ENCODE data around the gene GTPBP10. TPM values are rescaled to one million over a fixed set of nuclear protein-coding genes. Genes with fewer than 3 reads are reported as not detected.
"Not testable (repeated sequence)": the region's sequence is repeated elsewhere in the genome, so short reads cannot be mapped to it uniquely, and the experiment has no call there.

Gene GTPBP10
- total RNA-seq, 2 donors from 2014 or later = 7.1 to 7.5 TPM

DNA sequence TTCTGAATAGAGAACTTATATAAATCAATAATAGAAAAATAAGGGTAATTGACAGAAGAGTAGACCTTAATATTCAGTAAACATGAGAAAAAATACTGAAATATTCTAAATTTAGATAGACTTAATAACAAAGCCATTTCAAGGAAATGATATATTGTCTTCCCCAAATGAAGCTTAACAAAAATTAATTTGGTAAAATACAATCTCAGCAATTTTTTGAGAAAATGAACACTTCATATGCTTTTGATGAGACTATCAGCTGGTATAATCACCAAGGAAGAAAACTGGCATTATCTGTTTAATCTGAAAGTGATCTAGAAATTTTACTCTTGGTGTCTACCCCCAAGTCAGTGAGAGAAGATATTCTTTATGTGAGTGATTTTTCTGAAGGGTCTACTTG is 23.7 kb upstream of the GTPBP10 start:
- Histone ChIP-seq H3K27ac (no peak overlapping the region), H3K9me3 (no peaks in the 10 kb centered on the region), H3K36me3 (no peaks in the 10 kb centered on the region), H3K4me1 (peaks cover 0 to 9% of the 10 kb centered on the region in 2 donors), H3K27me3 (peaks cover 0 to 2% of the 10 kb centered on the region in 2 donors), H3K4me3 (no peak overlapping the region)
- TF ChIP-seq, protein P1, sequence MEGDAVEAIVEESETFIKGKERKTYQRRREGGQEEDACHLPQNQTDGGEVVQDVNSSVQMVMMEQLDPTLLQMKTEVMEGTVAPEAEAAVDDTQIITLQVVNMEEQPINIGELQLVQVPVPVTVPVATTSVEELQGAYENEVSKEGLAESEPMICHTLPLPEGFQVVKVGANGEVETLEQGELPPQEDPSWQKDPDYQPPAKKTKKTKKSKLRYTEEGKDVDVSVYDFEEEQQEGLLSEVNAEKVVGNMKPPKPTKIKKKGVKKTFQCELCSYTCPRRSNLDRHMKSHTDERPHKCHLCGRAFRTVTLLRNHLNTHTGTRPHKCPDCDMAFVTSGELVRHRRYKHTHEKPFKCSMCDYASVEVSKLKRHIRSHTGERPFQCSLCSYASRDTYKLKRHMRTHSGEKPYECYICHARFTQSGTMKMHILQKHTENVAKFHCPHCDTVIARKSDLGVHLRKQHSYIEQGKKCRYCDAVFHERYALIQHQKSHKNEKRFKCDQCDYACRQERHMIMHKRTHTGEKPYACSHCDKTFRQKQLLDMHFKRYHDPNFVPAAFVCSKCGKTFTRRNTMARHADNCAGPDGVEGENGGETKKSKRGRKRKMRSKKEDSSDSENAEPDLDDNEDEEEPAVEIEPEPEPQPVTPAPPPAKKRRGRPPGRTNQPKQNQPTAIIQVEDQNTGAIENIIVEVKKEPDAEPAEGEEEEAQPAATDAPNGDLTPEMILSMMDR (IDR thresholded peaks at IDR 0.05) = no peak
- no peak for DNase-seq (ENCODE audit: low spot score)

DNA sequence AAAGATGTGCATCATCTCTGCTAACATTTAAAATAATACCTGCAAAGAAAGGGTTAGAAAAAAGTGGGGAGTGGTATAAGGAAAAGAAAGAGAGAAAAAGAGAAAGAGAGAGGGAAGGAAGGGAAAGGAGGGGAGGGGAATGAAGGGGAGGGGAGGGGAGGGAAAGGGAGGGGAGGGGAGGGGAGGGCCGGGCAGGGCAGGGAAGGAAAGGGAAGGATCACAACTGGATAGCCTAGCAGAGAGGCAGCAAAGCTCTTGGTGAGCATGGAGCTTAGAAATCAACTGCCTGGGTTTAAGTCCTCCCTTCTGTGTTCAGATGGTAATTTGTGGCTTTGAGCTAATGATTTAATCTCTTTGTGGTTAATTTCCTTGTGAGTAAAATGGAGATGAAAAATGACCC is 20.0 kb upstream of the GTPBP10 start:
- TF ChIP-seq, protein P1 (IDR thresholded peaks at IDR 0.05) = no peak
- Histone ChIP-seq H3K4me3 (no peak overlapping the region), H3K36me3 (no peaks in the 10 kb centered on the region), H3K27ac (no peak overlapping the region), H3K4me1 (no peaks in the 10 kb centered on the region), H3K27me3 (no peaks in the 10 kb centered on the region), H3K9me3 (peaks cover 0 to 3% of the 10 kb centered on the region in 2 donors)
- no peak for DNase-seq (ENCODE audit: low spot score)

DNA sequence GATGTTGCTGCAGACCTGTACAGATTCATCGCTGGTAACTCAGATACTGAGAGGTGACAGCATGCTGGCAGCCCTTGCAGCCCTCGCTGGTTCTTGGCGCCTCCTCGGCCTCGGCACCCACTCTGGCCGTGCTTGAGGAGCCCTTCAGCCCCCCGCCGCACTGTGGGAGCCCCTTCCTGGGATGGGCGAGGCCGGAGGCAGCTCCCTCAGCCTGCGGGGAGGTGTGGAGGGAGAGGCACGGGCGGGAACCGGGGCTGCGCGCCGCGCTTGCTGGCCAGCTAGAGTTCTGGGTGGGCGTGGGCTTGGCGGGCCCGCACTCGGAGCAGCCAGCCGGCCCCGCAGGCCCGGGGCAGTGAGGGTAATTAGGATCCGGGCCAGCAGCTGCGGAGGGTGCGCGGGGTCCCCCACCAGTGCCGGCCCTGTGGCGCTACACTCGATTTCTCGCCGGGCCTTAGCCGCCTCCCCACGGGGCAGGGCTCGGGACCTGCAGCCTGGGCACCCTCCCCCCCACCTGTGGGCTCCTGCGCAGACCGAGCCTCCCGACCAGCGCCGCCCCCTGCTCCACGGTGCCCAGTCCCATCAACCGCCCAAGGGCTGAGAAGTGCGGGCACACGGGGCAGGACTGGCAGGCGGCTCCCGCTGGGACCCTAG is 12.2 kb upstream of the GTPBP10 start:
- DNase-seq (ENCODE audit: low spot score) = no peak

DNA sequence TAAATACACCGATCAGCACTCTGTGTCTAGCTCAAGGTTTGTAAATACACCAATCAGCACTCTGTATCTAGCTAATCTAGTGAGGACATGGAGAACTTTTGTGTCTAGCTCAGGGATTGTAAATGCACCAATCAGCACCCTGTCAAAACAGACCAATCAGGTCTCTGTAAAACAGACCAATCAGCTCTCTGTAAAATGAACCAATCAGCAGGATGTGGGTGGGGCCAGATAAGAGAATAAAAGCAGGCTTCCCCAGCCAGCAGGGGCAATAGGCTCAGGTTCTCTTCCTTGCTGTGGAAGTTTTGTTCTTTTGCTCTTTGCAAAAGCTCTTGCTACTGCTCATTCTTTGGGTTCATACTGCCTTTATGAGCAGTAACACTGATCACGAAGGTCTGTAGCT is 11.6 kb upstream of the GTPBP10 start:
- not testable (repeated sequence) for H3K27me3 ChIP-seq; H3K27ac ChIP-seq; H3K36me3 ChIP-seq; H3K9me3 ChIP-seq; H3K4me3 ChIP-seq; H3K4me1 ChIP-seq; DNase-seq (ENCODE audit: low spot score)

More for the DNA sequence above, 12.2 kb upstream of the GTPBP10 start:
- H3K27me3 ChIP-seq = no peaks in the 10 kb centered on the region
- no peak overlapping the region for H3K4me3 ChIP-seq
- H3K4me1 ChIP-seq = no peaks in the 10 kb centered on the region
- H3K36me3 ChIP-seq = no peaks in the 10 kb centered on the region
- H3K9me3 ChIP-seq = no peaks in the 10 kb centered on the region
- H3K27ac ChIP-seq = no peak overlapping the region
- TF ChIP-seq, protein P1 (IDR thresholded peaks at IDR 0.05) = no peak

DNA sequence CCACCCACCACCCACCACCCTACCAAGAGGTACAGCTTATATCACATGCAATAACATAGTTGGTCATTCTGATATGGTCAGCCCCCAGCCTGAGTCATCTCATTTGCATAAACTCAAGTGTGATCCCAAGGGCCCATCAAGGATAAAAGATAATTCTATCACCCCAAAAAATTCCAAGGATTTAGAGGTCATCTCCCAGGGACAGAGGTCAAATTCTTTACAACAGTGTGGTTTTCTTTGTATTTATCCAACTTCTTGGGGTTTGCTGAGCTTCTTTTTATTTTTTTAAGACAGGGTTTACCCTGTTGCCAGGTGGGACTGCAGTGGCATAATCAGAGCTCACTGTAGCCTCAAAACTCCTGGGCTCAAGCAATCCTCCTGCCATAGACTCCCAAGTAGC is 9.4 kb upstream of the GTPBP10 start:
- no peak overlapping the region for H3K4me3 ChIP-seq
- H3K27ac ChIP-seq = no peak overlapping the region
- no peaks in the 10 kb centered on the region for H3K9me3 ChIP-seq
- TF ChIP-seq, protein P1 (IDR thresholded peaks at IDR 0.05) = no peak
- H3K4me1 ChIP-seq = no peaks in the 10 kb centered on the region
- DNase-seq (ENCODE audit: low spot score) = no peak
- no peaks in the 10 kb centered on the region for H3K36me3 ChIP-seq
- no peaks in the 10 kb centered on the region for H3K27me3 ChIP-seq

DNA sequence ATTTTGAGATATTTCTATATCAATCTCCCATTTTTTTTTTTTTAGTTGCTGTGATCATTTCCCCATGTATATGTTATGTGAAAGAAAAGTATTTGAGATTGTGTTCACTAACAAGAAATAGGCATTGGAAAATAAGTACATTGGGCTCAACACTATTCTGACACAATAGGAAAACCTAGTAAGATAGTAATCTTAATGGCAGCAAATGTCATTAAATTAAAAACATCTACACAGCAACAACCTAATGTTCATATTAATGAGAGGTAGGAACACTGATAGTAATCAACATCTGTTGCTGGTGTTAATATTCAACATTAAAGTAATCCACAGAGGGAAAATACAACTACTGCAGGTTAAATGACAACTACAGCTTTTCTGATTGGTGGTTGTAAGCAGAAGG is 1.5 kb upstream of the GTPBP10 start:
- no peak overlapping the region for H3K4me3 ChIP-seq
- no peaks in the 10 kb centered on the region for H3K27me3 ChIP-seq
- no peaks in the 10 kb centered on the region for H3K9me3 ChIP-seq
- H3K36me3 ChIP-seq = no peaks in the 10 kb centered on the region
- DNase-seq (ENCODE audit: low spot score) = no peak
- peaks cover 0 to 19% of the 10 kb centered on the region in 2 donors for H3K4me1 ChIP-seq
- no peak overlapping the region for H3K27ac ChIP-seq
- TF ChIP-seq, protein P1 (IDR thresholded peaks at IDR 0.05) = no peak

All from right atrium auricular region (tissue), 2 donors.